Large intestine (tissue), 3 donors: ENCODE measurements around the gene KLHL18. TPM values are rescaled to one million over a fixed set of nuclear protein-coding genes. Genes with fewer than 3 reads are reported as not detected.

Experiments used
- DNase-seq, 2 donors: peaks; one replicate each; pipeline versions ENCODE4 v3.0.0 to v3.0.0-alpha.2; 2013
- H3K27ac ChIP-seq: one replicate; pipeline ENCODE4 v1.5.1; 2013; ENCODE audit warnings: low read length
- H3K27me3 ChIP-seq: 2 replicates; pipeline ENCODE4 v1.6.1; 2013; ENCODE audit warnings: low read length; ENCODE audit not compliant: control insufficient read depth, insufficient read depth
- H3K36me3 ChIP-seq: 2 replicates; pipeline ENCODE4 v1.6.1; 2013; ENCODE audit warnings: low read length; ENCODE audit not compliant: control insufficient read depth, insufficient read depth
- H3K4me1 ChIP-seq: one replicate; pipeline ENCODE4 v1.6.1; 2013; ENCODE audit warnings: low read length; ENCODE audit not compliant: control insufficient read depth, insufficient read depth
- H3K4me3 ChIP-seq: one replicate; pipeline ENCODE4 v1.5.1; 2013; ENCODE audit warnings: low read length
- H3K9me3 ChIP-seq: one replicate; pipeline ENCODE4 v1.6.1; 2013; ENCODE audit warnings: mild to moderate bottlenecking, low read depth, low read length, moderate library complexity; ENCODE audit not compliant: control insufficient read depth
- WGBS: methylation state at CpG from one replicate; pipeline ENCODE4 v1.1.5; 2013; ENCODE audit warnings: low lambda C conversion rate; ENCODE audit not compliant: insufficient coverage; 5-methylcytosine and 5-hydroxymethylcytosine counted together
- polyA plus RNA-seq: library from polyadenylated mRNA; unstranded; fragments of 120-200 nt; gene quantifications from one replicate; pipeline ENCODE4 v1.2.1, GENCODE V29; 2013

The KLHL18 gene
- polyA plus RNA-seq, 1 donor: 11.2 TPM

DNA sequence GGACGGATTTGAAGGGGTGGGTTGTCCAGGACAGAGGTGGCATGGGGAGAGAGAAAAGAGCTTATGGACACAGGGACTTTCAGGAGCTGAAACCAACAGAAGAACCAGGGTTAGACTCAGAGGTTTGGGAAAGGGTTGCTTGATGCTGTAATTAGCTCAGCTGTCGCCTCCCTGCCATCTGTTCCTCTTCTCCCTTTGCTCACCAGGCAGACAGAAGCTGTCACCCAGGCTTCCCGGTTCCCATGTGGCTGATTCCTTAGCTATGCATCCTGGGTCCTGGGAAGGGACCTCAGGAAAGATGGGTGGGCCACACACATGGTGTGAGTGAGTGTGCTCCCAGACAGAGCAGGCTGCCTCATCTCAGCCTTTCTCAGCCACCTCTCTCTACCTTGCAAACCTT, 112.1 kb downstream of the KLHL18 start:
- DNase-seq: no peak
- H3K4me1 ChIP-seq: no peaks in the 10 kb centered on the region
- H3K27me3 ChIP-seq: no peaks in the 10 kb centered on the region
- H3K27ac ChIP-seq: no peak overlapping the region
- H3K9me3 ChIP-seq: no peaks in the 10 kb centered on the region
- H3K36me3 ChIP-seq: peaks cover 39% of the 10 kb centered on the region
- WGBS: no CpG with 5 or more reads among the region's 3 CpGs
- no peak overlapping the region for H3K4me3 ChIP-seq

Other genes starting within 250 kb of the KLHL18 start
- 37.1 TPM for gene SETD2, start 118.8 kb upstream of the KLHL18 start, polyA plus RNA-seq
- 11.2 TPM for gene KIF9, start 145 bp upstream of the KLHL18 start, polyA plus RNA-seq
- gene PTPN23, start 98.1 kb downstream of the KLHL18 start, polyA plus RNA-seq: 33.8 TPM
- gene SCAP, start 193.0 kb downstream of the KLHL18 start, polyA plus RNA-seq: 64.4 TPM
- gene ELP6, start 230.8 kb downstream of the KLHL18 start, polyA plus RNA-seq: 28.0 TPM